HCT116 (cell line): ENCODE data around the gene LCMT2. TPM values are rescaled to one million over a fixed set of nuclear protein-coding genes. Genes with fewer than 3 reads are reported as not detected.

Experiments used
- ATAC-seq: fragments of 200-7000 bp; cut with Tn5 transposase; 2 replicates; pipeline ENCODE4 v1.9.1; 2020; ENCODE audit warnings: mild to moderate bottlenecking, moderate library complexity
- BruUV-seq: library from RNA; stranded (reverse); fragments of 400-500 nt; replicated peaks from 2 replicates; lab custom pipeline; 2021; lab: Mats Ljungman, UMichigan
- CTCF ChIA-PET: fragments of 300-600 bp; sonication (Branson Sonifier 250); formaldehyde crosslinking; loops from one replicate; lab custom pipeline; 2021; ENCODE audit warnings: antibody characterized with exemption; lab: Charles Lee
- POLR2A ChIA-PET: fragments of 300-600, 350-600 bp; sonication (Branson Sonifier 250); formaldehyde crosslinking; loops from one replicate; lab custom pipeline; 2021; ENCODE audit warnings: antibody characterized with exemption; lab: Charles Lee
- RAD21 ChIA-PET, 2 experiments: fragments of 300-600 bp; sonication (Branson Sonifier 250); formaldehyde crosslinking; loops; one replicate each; lab custom pipeline; 2023; ENCODE audit warnings: low total read pairs in 2 of 2; ENCODE audit not compliant: uncharacterized antibody in 2 of 2, unreplicated experiment in 2 of 2, low non-redundant PET in 1 of 2; lab: Charles Lee
- DNase-seq: peaks from one replicate; pipeline ENCODE4 v3.0.0-alpha.2; 2010; ENCODE audit warnings: low read depth, low spot score
- H2AFZ ChIP-seq: fragments of 200-600 bp; shearing (Covaris generic), sonication (generic); 2 replicates; pipeline ENCODE4 v1.6.1; 2017; ENCODE audit warnings: low read depth, mixed run types, mixed read lengths, antibody characterized with exemption, low read length; ENCODE audit not compliant: poor library complexity, severe bottlenecking
- H3K27ac ChIP-seq: 2 replicates; pipeline ENCODE4 v1.5.1; 2012; ENCODE audit warnings: low read depth, low read length
- H3K27me3 ChIP-seq: fragments of 200-600 bp; sonication (generic); 2 replicates; pipeline ENCODE4 v1.6.1; 2016; ENCODE audit warnings: mixed run types, low read length, mixed read lengths; ENCODE audit not compliant: insufficient read depth
- H3K36me3 ChIP-seq, 2 experiments: fragments of 200-500 bp in 1 of 2; fragments of 200-600 bp in 1 of 2; sonication (Bioruptor generic) in 1 of 2; sonication (generic) in 1 of 2; 2 replicates each; pipeline versions ENCODE4 v1.5.1 to v1.6.1; 2014 to 2016; ENCODE audit warnings: low read length in 2 of 2, inconsistent platforms in 1 of 2, mixed read lengths in 1 of 2, mixed run types in 1 of 2; ENCODE audit not compliant: insufficient read depth in 2 of 2, control insufficient read depth in 1 of 2
- H3K4me1 ChIP-seq, 2 experiments: fragments of 200-600 bp in 1 of 2; sonication (generic) in 1 of 2; 2 replicates each; pipeline versions ENCODE4 v1.5.1 to v1.6.1; 2012 to 2017; ENCODE audit warnings: low read length in 2 of 2, inconsistent platforms in 1 of 2, mild to moderate bottlenecking in 1 of 2, mixed read lengths in 1 of 2, mixed run types in 1 of 2, moderate library complexity in 1 of 2; ENCODE audit not compliant: insufficient read depth in 2 of 2, control insufficient read depth in 1 of 2
- H3K4me2 ChIP-seq: fragments of 200-600 bp; sonication (generic); 2 replicates; pipeline ENCODE4 v1.6.1; 2017; ENCODE audit warnings: mixed run types, low read length, mixed read lengths
- H3K4me3 ChIP-seq, 2 experiments: fragments of 200-600 bp in 1 of 2; sonication (generic) in 1 of 2; replicated peaks in 1 of 2; 2 replicates each; pipeline ENCODE4 v1.5.1; 2011 to 2016; ENCODE audit warnings: low read length in 2 of 2, control low read depth in 1 of 2, low read depth in 1 of 2, mild to moderate bottlenecking in 1 of 2, mixed read lengths in 1 of 2, mixed run types in 1 of 2
- H3K79me2 ChIP-seq: fragments of 200-600 bp; sonication (generic); 2 replicates; pipeline ENCODE4 v1.6.1; 2017; ENCODE audit warnings: mild to moderate bottlenecking, mixed run types, low read length, moderate library complexity, mixed read lengths; ENCODE audit not compliant: insufficient read depth
- H3K9ac ChIP-seq: fragments of 200-600 bp; sonication (generic); 2 replicates; pipeline ENCODE4 v1.6.1; 2016; ENCODE audit warnings: low read length, mixed read lengths
- H3K9me2 ChIP-seq: fragments of 200-600 bp; sonication (generic), shearing (Covaris generic); 2 replicates; pipeline ENCODE4 v1.6.1; 2017; ENCODE audit warnings: mixed run types, mild to moderate bottlenecking, moderate library complexity; ENCODE audit not compliant: insufficient read depth
- H3K9me3 ChIP-seq, 2 experiments: fragments of 200-500 bp in 1 of 2; fragments of 200-600 bp in 1 of 2; sonication (Bioruptor generic) in 1 of 2; sonication (generic) in 1 of 2; 2 replicates each; pipeline ENCODE4 v1.6.1; 2014 to 2017; ENCODE audit warnings: low read length in 2 of 2, mixed read lengths in 2 of 2, inconsistent platforms in 1 of 2, low read depth in 1 of 2, mild to moderate bottlenecking in 1 of 2, mixed run types in 1 of 2, moderate library complexity in 1 of 2; ENCODE audit not compliant: control insufficient read depth in 1 of 2, insufficient read depth in 1 of 2
- H4K20me1 ChIP-seq: fragments of 200-600 bp; sonication (generic), shearing (Covaris generic); 2 replicates; pipeline ENCODE4 v1.6.1; 2017; ENCODE audit warnings: mixed run types, mild to moderate bottlenecking, moderate library complexity; ENCODE audit not compliant: insufficient read depth
- EGR1 ChIP-seq: IDR thresholded peaks from 2 replicates; pipeline ENCODE4 v1.6.1; 2012; ENCODE audit warnings: low read depth
- ELF1 ChIP-seq: IDR thresholded peaks from 2 replicates; pipeline ENCODE4 v1.6.1; 2012; ENCODE audit warnings: low read depth, borderline replicate concordance
- EZH2phosphoT487 ChIP-seq: fragments of 200-600 bp; IDR thresholded peaks from 2 replicates; pipeline ENCODE4 v1.6.1; 2018; ENCODE audit warnings: antibody characterized with exemption, borderline replicate concordance
- FOSL1 ChIP-seq: IDR thresholded peaks from 2 replicates; pipeline ENCODE4 v1.6.1; 2012; ENCODE audit warnings: low read depth
- JUND ChIP-seq: IDR thresholded peaks from 2 replicates; pipeline ENCODE4 v1.6.1; 2012
- POLR2A ChIP-seq: IDR thresholded peaks from 2 replicates; pipeline ENCODE4 v1.7.0; 2011; ENCODE audit warnings: borderline replicate concordance; ENCODE audit not compliant: insufficient read depth, insufficient read length; ENCODE audit errors: extremely low read depth
- RAD21 ChIP-seq: IDR thresholded peaks from 2 replicates; pipeline ENCODE4 v1.6.1; 2012; ENCODE audit warnings: low read depth, mild to moderate bottlenecking
- SIN3A ChIP-seq: IDR thresholded peaks from 2 replicates; pipeline ENCODE4 v1.6.1; 2012; ENCODE audit warnings: low read depth
- SRF ChIP-seq: IDR thresholded peaks from 2 replicates; pipeline ENCODE4 v1.6.1; 2012; ENCODE audit warnings: low read depth
- TCF7L2 ChIP-seq: IDR thresholded peaks from 2 replicates; pipeline ENCODE4 v1.7.0; 2011; ENCODE audit warnings: borderline replicate concordance, inconsistent platforms; ENCODE audit not compliant: insufficient read depth, insufficient read length; ENCODE audit errors: extremely low read depth
- YY1 ChIP-seq: IDR thresholded peaks from 2 replicates; pipeline ENCODE4 v1.6.1; 2011; ENCODE audit warnings: low read length, low read depth, moderate library complexity, mild to moderate bottlenecking; ENCODE audit not compliant: insufficient replicate concordance; ENCODE audit errors: extremely low read depth
- ZNF274 ChIP-seq: fragments of 200-500 bp; sonication (Bioruptor generic); IDR thresholded peaks from 2 replicates; pipeline ENCODE4 v1.6.1; 2014; ENCODE audit warnings: mild to moderate bottlenecking, low read depth, low read length, inconsistent platforms
- intact Hi-C: fragments of 100-400 bp; cut with micrococcal nuclease; formaldehyde crosslinking; loops from 2 replicates; pipeline ENCODE4 v1.10.0; 2022
- total RNA-seq: library from RNA; stranded (reverse); gene quantifications from one replicate; pipeline ENCODE4 v1.2.1, GENCODE V29; 2021; ENCODE audit not compliant: unreplicated experiment
- TF ChIP-seq, protein P1 (sequence below): IDR thresholded peaks from 2 replicates; pipeline ENCODE4 v1.6.1; 2011; ENCODE audit warnings: mild to moderate bottlenecking, low read length, moderate library complexity; ENCODE audit not compliant: insufficient replicate concordance; ENCODE audit errors: extremely low read depth
- TF ChIP-seq, protein P2 (sequence below): IDR thresholded peaks from 2 replicates; pipeline ENCODE4 v1.6.1; 2012

Gene LCMT2
- total RNA-seq, 1 experiment from 2014 or later: 4.7 TPM

DNA sequence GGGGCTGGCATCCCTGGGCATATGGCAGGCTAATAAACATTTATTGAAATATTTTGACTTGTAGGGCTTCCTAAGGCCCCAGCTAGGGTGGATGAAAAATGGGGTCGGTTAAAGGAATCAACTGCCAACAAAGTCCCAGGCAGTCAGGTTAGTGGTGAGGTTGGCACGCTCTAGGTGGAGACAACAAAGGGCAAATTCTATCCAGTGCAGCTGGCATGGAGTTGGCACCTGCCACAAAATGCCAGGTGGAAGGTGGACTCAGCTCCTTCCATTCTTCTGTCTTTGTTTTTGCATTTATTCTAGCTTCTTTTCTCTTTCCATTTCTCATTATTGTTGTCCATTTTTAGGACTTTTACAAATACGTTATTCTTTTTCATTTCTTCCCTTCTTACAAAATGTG, 31.0 kb downstream of the LCMT2 start:
- no peak overlapping the region for H3K4me3 ChIP-seq
- RAD21 ChIA-PET: no interaction called here
- POLR2A ChIA-PET: no interaction called here
- H2AFZ ChIP-seq: no peak overlapping the region
- no peaks in the 10 kb centered on the region for H3K9me3 ChIP-seq
- CTCF ChIA-PET: interaction anchor here (1.6 kb wide), 1 partner anchor 14 kb away, joined by 6 read pairs; no protein-coding TSS in a partner anchor
- intact Hi-C loops: no loop called here
- no peaks in the 10 kb centered on the region for H4K20me1 ChIP-seq
- H3K4me2 ChIP-seq: no peak overlapping the region
- H3K36me3 ChIP-seq: no peaks in the 10 kb centered on the region
- BruUV-seq: no TSS peak
- no peak for ATAC-seq
- no peak overlapping the region for H3K27ac ChIP-seq
- H3K9ac ChIP-seq: no peak overlapping the region
- H3K4me1 ChIP-seq: peaks cover 0 to 3% of the 10 kb centered on the region in 2 experiments; a peak in 2 of 4 replicates
- TF ChIP-seq, protein P1, sequence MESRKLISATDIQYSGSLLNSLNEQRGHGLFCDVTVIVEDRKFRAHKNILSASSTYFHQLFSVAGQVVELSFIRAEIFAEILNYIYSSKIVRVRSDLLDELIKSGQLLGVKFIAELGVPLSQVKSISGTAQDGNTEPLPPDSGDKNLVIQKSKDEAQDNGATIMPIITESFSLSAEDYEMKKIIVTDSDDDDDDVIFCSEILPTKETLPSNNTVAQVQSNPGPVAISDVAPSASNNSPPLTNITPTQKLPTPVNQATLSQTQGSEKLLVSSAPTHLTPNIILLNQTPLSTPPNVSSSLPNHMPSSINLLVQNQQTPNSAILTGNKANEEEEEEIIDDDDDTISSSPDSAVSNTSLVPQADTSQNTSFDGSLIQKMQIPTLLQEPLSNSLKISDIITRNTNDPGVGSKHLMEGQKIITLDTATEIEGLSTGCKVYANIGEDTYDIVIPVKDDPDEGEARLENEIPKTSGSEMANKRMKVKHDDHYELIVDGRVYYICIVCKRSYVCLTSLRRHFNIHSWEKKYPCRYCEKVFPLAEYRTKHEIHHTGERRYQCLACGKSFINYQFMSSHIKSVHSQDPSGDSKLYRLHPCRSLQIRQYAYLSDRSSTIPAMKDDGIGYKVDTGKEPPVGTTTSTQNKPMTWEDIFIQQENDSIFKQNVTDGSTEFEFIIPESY: no peak
- TF ChIP-seq ZNF274: no peak
- TF ChIP-seq, protein P2, sequence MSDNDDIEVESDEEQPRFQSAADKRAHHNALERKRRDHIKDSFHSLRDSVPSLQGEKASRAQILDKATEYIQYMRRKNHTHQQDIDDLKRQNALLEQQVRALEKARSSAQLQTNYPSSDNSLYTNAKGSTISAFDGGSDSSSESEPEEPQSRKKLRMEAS: no peak
- TF ChIP-seq POLR2A: no peak
- TF ChIP-seq YY1: no peak
- TF ChIP-seq ELF1: no peak
- no peak for TF ChIP-seq EZH2phosphoT487
- no peak for TF ChIP-seq SRF
- no peak for TF ChIP-seq EGR1
- TF ChIP-seq RAD21: no peak
- no peak for TF ChIP-seq FOSL1
- TF ChIP-seq JUND: no peak
- no peak for TF ChIP-seq SIN3A
- no peak for TF ChIP-seq TCF7L2
- no peaks in the 10 kb centered on the region for H3K27me3 ChIP-seq
- DNase-seq: no peak
- H3K9me2 ChIP-seq: no peaks in the 10 kb centered on the region
- no peaks in the 10 kb centered on the region for H3K79me2 ChIP-seq
